Calu3 (cell line): ENCODE data around the gene HECW1. TPM values are rescaled to one million over a fixed set of nuclear protein-coding genes. Genes with fewer than 3 reads are reported as not detected.

Experiments used
- BruUV-seq: library from RNA; stranded (reverse); fragments of 400-500 nt; replicated peaks from 2 replicates; lab custom pipeline; 2021; lab: Mats Ljungman, UMichigan
- CTCF ChIA-PET: fragments of 300-600 bp; sonication (Branson Sonifier 250); formaldehyde crosslinking; loops from one replicate; lab custom pipeline; 2022; ENCODE audit warnings: antibody characterized with exemption; lab: Charles Lee
- DNase-seq: peaks from one replicate; pipeline ENCODE4 v3.0.0; 2022
- H3K27ac Mint-ChIP-seq: one replicate; pipeline ENCODE4 v1.8.0; 2022; ENCODE audit warnings: mixed read lengths; ENCODE audit not compliant: unreplicated experiment
- H3K27me3 Mint-ChIP-seq: one replicate; pipeline ENCODE4 v1.8.0; 2022; ENCODE audit warnings: mixed read lengths; ENCODE audit not compliant: unreplicated experiment
- H3K36me3 Mint-ChIP-seq: one replicate; pipeline ENCODE4 v1.8.0; 2022; ENCODE audit warnings: mild to moderate bottlenecking, moderate library complexity, mixed read lengths; ENCODE audit not compliant: insufficient read depth, unreplicated experiment
- H3K4me1 Mint-ChIP-seq: one replicate; pipeline ENCODE4 v1.8.0; 2022; ENCODE audit warnings: mild to moderate bottlenecking, low read depth, mixed read lengths; ENCODE audit not compliant: unreplicated experiment
- H3K4me3 Mint-ChIP-seq: one replicate; pipeline ENCODE4 v1.8.0; 2022; ENCODE audit warnings: mild to moderate bottlenecking, low read depth, moderate library complexity, mixed read lengths; ENCODE audit not compliant: unreplicated experiment
- H3K9me3 Mint-ChIP-seq: one replicate; pipeline ENCODE4 v1.8.0; 2022; ENCODE audit warnings: low read depth, mixed read lengths; ENCODE audit not compliant: unreplicated experiment
- CTCF ChIP-seq: fragments of 200-600 bp; IDR thresholded peaks from one replicate; pipeline ENCODE4 v1.8.0; 2022; ENCODE audit warnings: antibody characterized with exemption; ENCODE audit not compliant: unreplicated experiment
- intact Hi-C: fragments of 100-400 bp; cut with micrococcal nuclease; formaldehyde crosslinking; loops from one replicate; pipeline ENCODE4 v1.10.0; 2022; ENCODE audit not compliant: unreplicated experiment
- total RNA-seq: library from RNA; stranded (reverse); gene quantifications from 2 replicates; pipeline ENCODE4 v1.2.3, GENCODE V29; 2022

HECW1 gene
- total RNA-seq, 1 experiment from 2014 or later, result 0.33 TPM

GRCh38 chr7:43406961-43407360 is 294.5 kb downstream of the HECW1 start:
- Mint-ChIP-seq H3K36me3 (no peaks in the 10 kb centered on the region), H3K27me3 (no peaks in the 10 kb centered on the region), H3K9me3 (no peaks in the 10 kb centered on the region), H3K27ac (no peak overlapping the region), H3K4me3 (no peak overlapping the region), H3K4me1 (no peaks in the 10 kb centered on the region)
- BruUV-seq, result no TSS peak
- intact Hi-C loops, result no loop called here
- TF ChIP-seq CTCF, result no peak
- DNase-seq, result no peak
- CTCF ChIA-PET, result interaction anchor here (0.6 kb wide), 1 partner anchor 45 kb away, joined by 4 read pairs; no protein-coding TSS in a partner anchor

GRCh38 chr7:43408981-43409380 is 296.5 kb downstream of the HECW1 start:
- no peak for DNase-seq
- Mint-ChIP-seq H3K4me3 (no peak overlapping the region), H3K36me3 (no peaks in the 10 kb centered on the region), H3K4me1 (no peaks in the 10 kb centered on the region), H3K27me3 (no peaks in the 10 kb centered on the region), H3K27ac (no peak overlapping the region), H3K9me3 (no peaks in the 10 kb centered on the region)
- no peak for TF ChIP-seq CTCF
- intact Hi-C loops, result no loop called here
- BruUV-seq, result no TSS peak
- CTCF ChIA-PET, result interaction anchor here (0.6 kb wide), 2 partner anchors 20 to 123 kb away, joined by 4 read pairs; no protein-coding TSS in a partner anchor

GRCh38 chr7:43417455-43417854 is 305.0 kb downstream of the HECW1 start:
- no peaks in the 10 kb centered on the region for H3K4me1 Mint-ChIP-seq
- CTCF ChIA-PET, result no interaction called here
- intact Hi-C loops, result no loop called here
- TF ChIP-seq CTCF, result no peak
- no peak overlapping the region for H3K27ac Mint-ChIP-seq
- no peak for DNase-seq
- no peaks in the 10 kb centered on the region for H3K27me3 Mint-ChIP-seq
- BruUV-seq, result no TSS peak
- peaks cover 9% of the 10 kb centered on the region for H3K9me3 Mint-ChIP-seq
- no peak overlapping the region for H3K4me3 Mint-ChIP-seq
- no peaks in the 10 kb centered on the region for H3K36me3 Mint-ChIP-seq

GRCh38 chr7:43430411-43430810 is 318.0 kb downstream of the HECW1 start:
- Mint-ChIP-seq H3K4me3 (no peak overlapping the region), H3K27ac (no peak overlapping the region), H3K4me1 (peaks cover 11% of the 10 kb centered on the region), H3K27me3 (no peaks in the 10 kb centered on the region), H3K36me3 (no peaks in the 10 kb centered on the region), H3K9me3 (peaks cover 3% of the 10 kb centered on the region)
- intact Hi-C loops, result loop anchor here (10.0 kb wide), 1 partner anchor 116 kb away; no protein-coding TSS in a partner anchor
- CTCF ChIA-PET, result no interaction called here
- BruUV-seq, result no TSS peak
- no peak for DNase-seq
- no peak for TF ChIP-seq CTCF
